ENCODE measurements around the gene LAMB1.

The LAMB1 gene

DNA sequence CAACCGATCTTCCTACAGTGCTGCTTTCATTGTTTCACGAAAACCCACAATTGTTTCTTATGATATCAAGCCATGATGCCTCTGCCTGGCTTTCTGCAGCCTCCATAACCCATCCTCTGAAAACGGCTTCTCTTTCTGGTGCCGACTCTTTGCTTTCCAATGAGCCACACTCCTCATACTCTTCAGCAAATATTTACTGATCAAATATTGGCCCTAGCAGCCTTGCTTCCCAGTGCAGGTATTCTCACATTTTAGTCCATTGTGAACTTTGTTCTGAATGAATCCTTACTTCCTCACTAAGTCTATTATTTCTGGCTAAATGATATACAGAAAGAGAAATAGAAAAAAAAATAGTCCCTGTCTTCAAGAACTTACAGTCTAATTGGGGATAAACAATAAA is 35.5 kb downstream of the LAMB1 start:
- Histone ChIP-seq H3K36me3 (no peaks in the 10 kb centered on the region), H3K27ac (no peak overlapping the region), H3K4me3 (ENCODE audit: low read depth in 1 of 2, low read length in 1 of 2) (no peak overlapping the region), H3K27me3 (no peaks in the 10 kb centered on the region), H3K4me1 (ENCODE audit: control insufficient read depth in 1 of 2, insufficient read depth in 1 of 2, low read depth in 1 of 2, low read length in 1 of 2) (no peaks in the 10 kb centered on the region), H3K9me3 (no peaks in the 10 kb centered on the region)
- TF ChIP-seq, protein P1, sequence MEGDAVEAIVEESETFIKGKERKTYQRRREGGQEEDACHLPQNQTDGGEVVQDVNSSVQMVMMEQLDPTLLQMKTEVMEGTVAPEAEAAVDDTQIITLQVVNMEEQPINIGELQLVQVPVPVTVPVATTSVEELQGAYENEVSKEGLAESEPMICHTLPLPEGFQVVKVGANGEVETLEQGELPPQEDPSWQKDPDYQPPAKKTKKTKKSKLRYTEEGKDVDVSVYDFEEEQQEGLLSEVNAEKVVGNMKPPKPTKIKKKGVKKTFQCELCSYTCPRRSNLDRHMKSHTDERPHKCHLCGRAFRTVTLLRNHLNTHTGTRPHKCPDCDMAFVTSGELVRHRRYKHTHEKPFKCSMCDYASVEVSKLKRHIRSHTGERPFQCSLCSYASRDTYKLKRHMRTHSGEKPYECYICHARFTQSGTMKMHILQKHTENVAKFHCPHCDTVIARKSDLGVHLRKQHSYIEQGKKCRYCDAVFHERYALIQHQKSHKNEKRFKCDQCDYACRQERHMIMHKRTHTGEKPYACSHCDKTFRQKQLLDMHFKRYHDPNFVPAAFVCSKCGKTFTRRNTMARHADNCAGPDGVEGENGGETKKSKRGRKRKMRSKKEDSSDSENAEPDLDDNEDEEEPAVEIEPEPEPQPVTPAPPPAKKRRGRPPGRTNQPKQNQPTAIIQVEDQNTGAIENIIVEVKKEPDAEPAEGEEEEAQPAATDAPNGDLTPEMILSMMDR (IDR thresholded peaks at IDR 0.05), result no peak

DNA sequence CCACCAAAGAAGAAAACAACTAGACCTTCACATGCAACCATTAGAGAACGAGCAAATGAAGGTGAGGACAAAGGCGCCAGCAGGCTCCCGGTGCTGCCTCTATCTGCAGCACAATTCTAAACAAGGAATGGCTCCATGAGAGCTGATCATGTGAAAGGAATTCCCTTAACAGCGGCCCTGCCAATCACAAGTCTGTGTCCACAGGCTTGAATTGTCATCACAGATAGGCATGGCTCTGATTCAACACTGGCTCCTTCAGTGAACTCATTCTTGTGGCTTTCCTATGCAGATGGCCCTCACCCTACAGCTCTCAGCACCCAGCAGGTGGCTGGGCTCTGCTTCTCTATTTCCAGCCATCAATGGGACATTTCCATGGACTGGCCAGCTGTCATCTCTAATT is 36.2 kb downstream of the LAMB1 start:
- TF ChIP-seq, protein P1 (IDR thresholded peaks at IDR 0.05), result no peak
- H3K9me3 ChIP-seq, result no peaks in the 10 kb centered on the region
- H3K4me3 ChIP-seq (ENCODE audit: low read depth in 1 of 2, low read length in 1 of 2), result no peak overlapping the region
- no peaks in the 10 kb centered on the region for H3K4me1 ChIP-seq (ENCODE audit: control insufficient read depth in 1 of 2, insufficient read depth in 1 of 2, low read depth in 1 of 2, low read length in 1 of 2)
- no peaks in the 10 kb centered on the region for H3K27me3 ChIP-seq
- H3K27ac ChIP-seq, result no peak overlapping the region
- H3K36me3 ChIP-seq, result no peaks in the 10 kb centered on the region

DNA sequence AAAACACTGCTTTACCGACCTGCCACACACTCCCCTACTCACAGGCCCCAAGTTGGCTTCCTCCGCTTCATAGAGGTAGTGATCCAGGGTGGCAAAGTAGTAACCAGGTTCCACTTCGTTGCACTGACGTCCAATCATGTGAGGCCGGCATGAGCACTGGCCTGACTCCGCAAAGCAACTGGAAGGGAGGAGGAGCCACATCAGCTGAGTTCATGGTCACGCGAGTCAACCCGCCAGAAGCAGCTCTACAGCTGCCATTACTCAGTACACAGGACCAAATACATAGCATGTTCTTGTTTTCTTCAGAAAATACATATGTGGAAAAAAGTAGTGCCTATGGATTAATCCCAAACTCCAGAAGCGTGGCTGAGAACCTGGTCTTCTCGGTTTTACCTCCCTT is 38.5 kb downstream of the LAMB1 start:
- H3K36me3 ChIP-seq, result no peaks in the 10 kb centered on the region
- no peaks in the 10 kb centered on the region for H3K4me1 ChIP-seq (ENCODE audit: control insufficient read depth in 1 of 2, insufficient read depth in 1 of 2, low read depth in 1 of 2, low read length in 1 of 2)
- no peaks in the 10 kb centered on the region for H3K9me3 ChIP-seq
- no peak overlapping the region for H3K27ac ChIP-seq
- peaks cover 16% of the 10 kb centered on the region for H3K27me3 ChIP-seq
- TF ChIP-seq, protein P1 (IDR thresholded peaks at IDR 0.05), result no peak
- no peak overlapping the region for H3K4me3 ChIP-seq (ENCODE audit: low read depth in 1 of 2, low read length in 1 of 2)

DNA sequence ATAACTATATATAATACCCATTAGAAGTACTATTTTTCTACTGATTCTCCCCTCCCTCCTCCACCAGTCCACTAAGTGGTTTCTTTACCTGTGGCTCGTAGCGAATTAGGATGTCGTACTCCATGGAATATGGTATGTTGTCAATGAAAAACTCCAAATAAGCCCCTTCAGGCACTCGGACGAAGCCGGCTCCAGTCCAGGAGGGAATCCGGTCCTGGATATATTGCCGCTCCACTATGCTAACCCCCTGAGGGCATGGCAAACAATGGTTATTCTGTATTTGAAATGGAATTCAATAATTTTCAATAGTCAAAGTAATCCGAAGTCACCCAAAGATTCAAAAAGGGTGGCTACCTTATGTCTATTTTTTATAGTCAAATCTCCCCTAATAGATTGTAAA is 40.1 kb downstream of the LAMB1 start:
- TF ChIP-seq, protein P1 (IDR thresholded peaks at IDR 0.05), result no peak
- Histone ChIP-seq H3K4me3 (ENCODE audit: low read depth in 1 of 2, low read length in 1 of 2) (no peak overlapping the region), H3K27ac (no peak overlapping the region), H3K9me3 (no peaks in the 10 kb centered on the region), H3K36me3 (no peaks in the 10 kb centered on the region), H3K4me1 (ENCODE audit: control insufficient read depth in 1 of 2, insufficient read depth in 1 of 2, low read depth in 1 of 2, low read length in 1 of 2) (no peaks in the 10 kb centered on the region), H3K27me3 (peaks cover 32% of the 10 kb centered on the region)

DNA sequence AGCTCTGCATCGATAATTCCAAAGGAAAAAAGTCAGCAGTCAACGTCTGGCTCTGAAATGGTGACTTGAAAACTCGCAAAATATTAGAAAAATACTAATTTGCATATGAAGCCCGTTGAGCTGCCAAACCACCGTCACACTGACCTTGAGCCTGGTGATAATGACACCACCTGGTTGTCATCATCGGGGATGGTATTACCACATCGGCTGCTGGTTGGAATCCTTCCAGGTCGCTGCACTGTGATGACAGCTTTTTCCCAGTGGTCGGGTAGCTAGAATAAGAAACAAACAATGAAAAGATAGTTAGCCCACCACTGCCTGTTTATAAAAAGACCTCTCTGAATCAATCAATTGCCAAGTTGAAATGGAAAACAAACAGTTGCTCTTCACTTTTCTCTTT is 41.6 kb downstream of the LAMB1 start:
- TF ChIP-seq, protein P1 (IDR thresholded peaks at IDR 0.05), result no peak
- no peak overlapping the region for H3K27ac ChIP-seq

DNA sequence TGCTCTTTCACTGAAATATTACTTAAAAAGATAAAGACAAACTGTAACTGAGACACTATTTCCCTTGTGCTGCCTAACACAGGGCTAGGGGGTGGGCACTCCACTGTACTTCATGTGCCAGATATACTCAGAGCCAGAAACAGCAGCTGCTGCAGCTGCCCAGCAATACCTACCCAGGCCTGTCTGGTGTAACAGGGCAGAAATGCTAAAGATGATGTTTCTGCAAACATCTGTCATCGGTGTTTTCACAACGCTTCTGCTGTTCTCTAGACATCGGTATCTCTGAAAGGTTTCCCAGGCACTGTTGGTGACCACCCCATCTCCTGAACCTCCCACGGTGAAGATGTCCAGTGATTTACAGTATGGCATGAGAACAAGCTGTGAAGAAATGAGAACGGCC is 42.7 kb downstream of the LAMB1 start:
- TF ChIP-seq, protein P1 (IDR thresholded peaks at IDR 0.05), result no peak
- H3K27me3 ChIP-seq, result peaks cover 49% of the 10 kb centered on the region
- H3K4me3 ChIP-seq (ENCODE audit: low read depth in 1 of 2, low read length in 1 of 2), result no peak overlapping the region
- no peaks in the 10 kb centered on the region for H3K9me3 ChIP-seq
- H3K4me1 ChIP-seq (ENCODE audit: control insufficient read depth in 1 of 2, insufficient read depth in 1 of 2, low read depth in 1 of 2, low read length in 1 of 2), result no peaks in the 10 kb centered on the region
- H3K27ac ChIP-seq, result no peak overlapping the region
- H3K36me3 ChIP-seq, result no peaks in the 10 kb centered on the region

More for the DNA sequence above, 41.6 kb downstream of the LAMB1 start:
- no peaks in the 10 kb centered on the region for H3K4me1 ChIP-seq (ENCODE audit: control insufficient read depth in 1 of 2, insufficient read depth in 1 of 2, low read depth in 1 of 2, low read length in 1 of 2)
- H3K4me3 ChIP-seq (ENCODE audit: low read depth in 1 of 2, low read length in 1 of 2), result no peak overlapping the region
- H3K36me3 ChIP-seq, result no peaks in the 10 kb centered on the region
- H3K27me3 ChIP-seq, result peaks cover 46% of the 10 kb centered on the region
- H3K9me3 ChIP-seq, result no peaks in the 10 kb centered on the region
